AG04449 (cell line): ENCODE data around the gene RAB3A.

Experiments
- CTCF ChIA-PET: fragments of 350-600 bp; formaldehyde crosslinking; extraction: SDS; loops from one replicate; lab custom pipeline; 2021; ENCODE audit warnings: antibody characterized with exemption; lab: Yijun Ruan, JAX
- POLR2A ChIA-PET: fragments of 400-600, 350-600 bp; formaldehyde crosslinking; extraction: SDS; loops from one replicate; lab custom pipeline; 2020; ENCODE audit warnings: antibody characterized with exemption, inconsistent platforms; lab: Yijun Ruan, JAX
- DNase-seq: peaks from one replicate; pipeline ENCODE4 v3.0.0-alpha.2; 2010; ENCODE audit warnings: low read depth, low spot score
- H3K4me3 ChIP-seq: 2 replicates; pipeline ENCODE4 v1.5.1; 2011; ENCODE audit warnings: low read depth, mild to moderate bottlenecking, control low read depth, low read length
- TF ChIP-seq, protein P1 (sequence below): IDR thresholded peaks from one replicate; pipeline ENCODE4 v1.5.1; 2011; ENCODE audit warnings: mild to moderate bottlenecking, moderate library complexity, low read length, control low read depth, inconsistent platforms; ENCODE audit not compliant: insufficient read depth; ENCODE audit errors: missing control alignments

The RAB3A gene

DNA sequence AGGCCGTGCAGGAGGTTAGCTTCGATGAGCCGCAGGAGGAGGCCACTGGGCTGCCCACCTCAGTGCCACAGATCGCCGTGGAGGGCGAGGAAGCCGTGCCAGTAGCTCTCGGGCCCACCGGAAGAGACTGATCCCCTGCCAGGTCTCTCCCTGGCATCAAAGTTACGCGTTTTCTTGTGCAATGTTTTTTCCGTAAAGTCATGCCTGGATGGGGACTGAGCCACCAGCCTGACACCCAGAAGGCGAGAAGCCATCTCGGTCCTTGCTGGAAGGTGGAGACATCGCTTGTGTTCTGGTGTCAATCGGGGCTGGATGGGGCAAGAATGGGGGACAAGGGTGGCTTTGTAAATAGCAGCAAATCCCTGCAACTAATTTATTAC, 54.3 kb downstream of the RAB3A start:
- H3K4me3 ChIP-seq, result no peak overlapping the region
- TF ChIP-seq, protein P1, sequence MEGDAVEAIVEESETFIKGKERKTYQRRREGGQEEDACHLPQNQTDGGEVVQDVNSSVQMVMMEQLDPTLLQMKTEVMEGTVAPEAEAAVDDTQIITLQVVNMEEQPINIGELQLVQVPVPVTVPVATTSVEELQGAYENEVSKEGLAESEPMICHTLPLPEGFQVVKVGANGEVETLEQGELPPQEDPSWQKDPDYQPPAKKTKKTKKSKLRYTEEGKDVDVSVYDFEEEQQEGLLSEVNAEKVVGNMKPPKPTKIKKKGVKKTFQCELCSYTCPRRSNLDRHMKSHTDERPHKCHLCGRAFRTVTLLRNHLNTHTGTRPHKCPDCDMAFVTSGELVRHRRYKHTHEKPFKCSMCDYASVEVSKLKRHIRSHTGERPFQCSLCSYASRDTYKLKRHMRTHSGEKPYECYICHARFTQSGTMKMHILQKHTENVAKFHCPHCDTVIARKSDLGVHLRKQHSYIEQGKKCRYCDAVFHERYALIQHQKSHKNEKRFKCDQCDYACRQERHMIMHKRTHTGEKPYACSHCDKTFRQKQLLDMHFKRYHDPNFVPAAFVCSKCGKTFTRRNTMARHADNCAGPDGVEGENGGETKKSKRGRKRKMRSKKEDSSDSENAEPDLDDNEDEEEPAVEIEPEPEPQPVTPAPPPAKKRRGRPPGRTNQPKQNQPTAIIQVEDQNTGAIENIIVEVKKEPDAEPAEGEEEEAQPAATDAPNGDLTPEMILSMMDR, result no peak
- CTCF ChIA-PET, result interaction anchor here (3.5 kb wide), 1 partner anchor 7 kb away, joined by 19 read pairs; no protein-coding TSS in a partner anchor
- POLR2A ChIA-PET, result no interaction called here
- DNase-seq, result no peak

DNA sequence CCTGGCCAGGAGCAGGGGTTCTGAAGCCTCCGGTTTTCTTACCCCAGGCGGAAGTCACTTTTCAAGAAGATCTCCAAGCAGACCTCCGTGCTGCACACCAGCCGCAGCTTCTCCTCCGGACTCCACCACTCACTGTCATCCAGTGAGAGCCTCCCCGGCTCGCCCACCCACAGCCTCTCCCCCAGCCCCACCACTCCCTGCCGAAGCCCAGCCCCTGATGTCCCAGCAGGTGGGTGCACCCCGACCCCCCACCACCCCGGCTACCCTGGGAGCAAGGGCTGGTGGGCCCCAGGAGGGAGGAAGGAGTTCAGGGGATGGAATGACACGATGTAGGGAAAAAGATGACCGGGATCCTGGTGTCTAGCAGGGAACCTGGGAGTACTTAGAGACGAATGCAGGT, 56.4 kb downstream of the RAB3A start:
- DNase-seq, result no peak
- no peak overlapping the region for H3K4me3 ChIP-seq
- POLR2A ChIA-PET, result no interaction called here
- CTCF ChIA-PET, result interaction anchor here (1.4 kb wide), 1 partner anchor 34 kb away, joined by 5 read pairs; no protein-coding TSS in a partner anchor
- TF ChIP-seq, protein P1, result no peak
